HT1080 (cell line): ENCODE data around the gene MKRN2. TPM values are rescaled to one million over a fixed set of nuclear protein-coding genes. Genes with fewer than 3 reads are reported as not detected.
"Not testable (repeated sequence)": the region's sequence is repeated elsewhere in the genome, so short reads cannot be mapped to it uniquely, and the experiment has no call there.

Experiments
- DNase-seq: peaks from one replicate; pipeline ENCODE4 v3.0.0-alpha.2; 2015; ENCODE audit warnings: low read depth
- polyA plus RNA-seq, 2 experiments: library from polyadenylated mRNA; depleted of rRNA; stranded (reverse); fragments of >200 nt; gene quantifications; 2 replicates each; pipeline ENCODE4 v1.2.3, GENCODE V29; 2015
- total RNA-seq: library from RNA; depleted of rRNA; stranded (reverse); fragments of >200 nt; shearing (Covaris generic); gene quantifications from 2 replicates; pipeline ENCODE4 v1.2.3, GENCODE V29; 2014; rRNA removed

Gene MKRN2, protein sequence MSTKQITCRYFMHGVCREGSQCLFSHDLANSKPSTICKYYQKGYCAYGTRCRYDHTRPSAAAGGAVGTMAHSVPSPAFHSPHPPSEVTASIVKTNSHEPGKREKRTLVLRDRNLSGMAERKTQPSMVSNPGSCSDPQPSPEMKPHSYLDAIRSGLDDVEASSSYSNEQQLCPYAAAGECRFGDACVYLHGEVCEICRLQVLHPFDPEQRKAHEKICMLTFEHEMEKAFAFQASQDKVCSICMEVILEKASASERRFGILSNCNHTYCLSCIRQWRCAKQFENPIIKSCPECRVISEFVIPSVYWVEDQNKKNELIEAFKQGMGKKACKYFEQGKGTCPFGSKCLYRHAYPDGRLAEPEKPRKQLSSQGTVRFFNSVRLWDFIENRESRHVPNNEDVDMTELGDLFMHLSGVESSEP
- total RNA-seq: 37.3 and 39.3 TPM in 2 replicates
- polyA plus RNA-seq (2015; cell fraction: cytosol; rRNA removed): 34.5 and 40.2 TPM in 2 replicates
- 29.8 and 31.8 TPM in 2 replicates for polyA plus RNA-seq (2015; cell fraction: nucleus; rRNA removed)

DNA sequence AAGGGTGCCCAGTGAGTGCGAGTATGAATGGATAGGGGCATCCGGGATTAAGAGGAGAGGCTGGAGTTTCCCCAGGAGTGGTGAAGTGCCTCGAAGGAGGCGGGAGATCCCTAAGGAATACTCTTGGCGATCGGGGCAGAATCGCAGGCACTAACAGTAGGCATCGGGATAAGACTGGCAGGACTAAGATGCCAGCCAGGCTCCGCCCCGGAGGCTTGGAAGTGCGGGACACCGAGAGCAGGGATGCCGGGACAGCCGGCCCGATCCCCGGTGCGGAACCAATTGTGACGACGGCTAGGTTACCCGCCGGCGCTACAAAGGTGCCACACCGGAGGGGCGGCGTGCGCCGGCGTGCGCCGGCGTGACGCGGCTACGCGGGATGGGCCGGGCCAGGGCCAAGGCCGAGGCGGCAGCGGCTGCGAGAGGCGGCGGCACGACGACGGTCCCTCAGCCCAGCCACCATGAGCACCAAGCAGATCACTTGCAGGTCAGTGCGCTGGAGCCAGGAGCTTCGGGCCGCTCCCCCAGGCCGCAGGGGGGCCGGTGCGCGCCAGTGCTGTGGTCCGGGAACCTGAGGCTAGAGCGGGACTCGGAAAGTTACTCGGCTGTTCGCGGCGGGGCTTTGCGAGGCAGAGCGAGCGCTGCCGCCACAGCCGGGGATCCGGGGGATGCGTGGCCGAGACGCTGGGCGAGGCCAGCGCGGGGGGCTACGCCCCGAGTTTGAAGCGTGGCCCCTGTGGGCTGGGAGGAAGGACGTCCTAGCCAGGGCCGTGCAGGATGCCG is at the start of gene MKRN2:
Gene MKRN2 (plus strand): TSS at position 398 of the 783 bp plus-strand sequence. CDS start 64 bp downstream, at position 462.
- peak; percentile 86 for DNase-seq

DNA sequence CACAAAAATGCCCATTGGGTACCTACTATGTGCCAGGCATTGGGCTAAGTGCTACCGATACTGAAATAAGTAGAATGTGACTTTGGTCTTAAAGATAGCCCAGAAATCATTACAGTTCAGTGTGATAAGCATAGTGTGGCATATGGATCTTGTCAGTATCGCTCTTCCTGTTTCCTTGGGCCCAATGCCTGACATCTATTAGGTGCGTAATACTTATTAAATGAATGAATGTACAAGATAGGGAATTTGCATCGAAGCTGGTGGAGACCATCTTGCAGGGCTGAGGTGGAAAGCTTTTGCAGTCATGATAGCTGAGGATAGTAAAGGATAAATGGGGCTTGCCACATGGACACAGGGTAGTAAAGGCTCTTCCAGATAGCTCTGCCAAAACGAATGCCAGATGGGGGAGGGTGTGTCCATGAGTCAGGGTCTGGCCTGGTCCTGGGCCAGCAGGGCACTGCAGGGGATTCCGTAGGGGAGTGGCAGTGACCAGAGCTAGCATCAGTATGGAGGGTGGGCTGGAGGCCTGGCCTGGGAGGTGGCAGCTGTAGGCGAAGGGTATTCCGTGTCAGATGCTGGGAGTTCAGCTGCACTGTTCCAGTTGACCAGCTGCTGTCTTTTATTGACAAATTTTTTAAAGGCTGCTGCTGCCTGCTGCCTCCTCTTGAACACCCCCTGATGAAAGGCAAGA is 49.2 kb upstream of the MKRN2 start:
- DNase-seq: peak; percentile 74

DNA sequence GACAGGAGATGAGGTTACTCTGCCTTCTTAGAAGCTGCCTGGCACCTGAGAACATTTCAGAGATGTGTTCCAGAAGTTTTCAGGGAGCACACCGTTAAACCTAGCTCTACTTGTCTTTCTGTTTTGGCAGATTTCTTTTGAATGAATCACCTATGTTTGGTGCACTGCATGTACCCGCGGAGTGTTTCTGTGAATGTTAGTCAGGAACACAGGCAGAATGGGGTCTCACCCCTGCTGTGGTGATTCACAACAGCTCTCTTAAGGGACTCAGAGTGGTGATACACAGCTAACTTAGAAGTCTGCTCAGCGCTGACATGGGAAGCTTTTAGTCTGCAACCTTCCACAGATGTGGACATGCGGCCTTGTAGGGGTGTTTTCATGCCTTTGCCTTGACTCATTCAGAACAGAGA is 48.6 kb upstream of the MKRN2 start:
- DNase-seq: peak; percentile 95

DNA sequence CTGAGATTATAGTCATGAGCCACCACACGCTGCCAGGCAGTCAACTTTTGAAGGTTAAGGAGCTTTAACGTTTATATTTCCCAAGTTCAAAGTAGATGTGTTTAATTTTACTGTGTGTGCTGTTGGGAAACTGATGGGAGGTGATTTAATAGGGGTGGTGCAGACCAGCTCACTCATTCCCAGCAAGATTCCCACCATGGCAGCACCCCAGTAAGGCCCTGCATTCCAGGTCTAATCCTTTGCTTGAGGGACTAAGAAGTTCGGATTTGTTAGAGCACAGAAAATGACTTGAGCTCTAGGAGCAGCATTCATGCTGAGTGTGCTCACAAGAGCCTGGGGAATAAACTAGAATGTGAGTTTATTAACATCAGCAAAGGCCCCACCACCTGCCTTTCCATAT is 47.4 kb upstream of the MKRN2 start:
- DNase-seq: no peak

DNA sequence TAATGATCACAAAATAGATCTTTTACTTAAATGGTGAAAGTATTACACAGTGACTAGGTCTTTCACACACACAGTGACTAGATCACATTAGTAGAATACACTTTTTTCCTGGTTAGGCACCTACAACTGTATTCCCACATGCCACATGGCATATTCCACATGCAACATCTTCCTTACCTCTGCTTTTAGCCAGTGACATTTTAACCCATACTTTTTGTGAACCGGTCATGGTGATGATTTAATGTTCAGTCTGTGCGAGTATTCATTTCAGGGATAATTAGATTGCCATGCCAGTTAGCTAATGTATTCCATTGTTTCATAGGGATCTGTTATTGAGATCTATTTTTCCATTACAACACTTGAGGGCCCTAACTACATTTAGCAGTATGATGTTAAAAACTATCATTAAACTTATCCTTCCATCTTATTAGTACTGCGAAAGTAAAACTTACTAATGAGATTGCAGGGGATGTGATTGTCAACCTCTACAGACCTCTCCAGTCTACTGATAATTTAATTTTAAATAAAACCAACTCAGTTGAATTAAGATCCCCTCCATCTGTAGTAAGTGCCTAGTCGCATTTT is 44.3 kb upstream of the MKRN2 start:
- DNase-seq: no peak

DNA sequence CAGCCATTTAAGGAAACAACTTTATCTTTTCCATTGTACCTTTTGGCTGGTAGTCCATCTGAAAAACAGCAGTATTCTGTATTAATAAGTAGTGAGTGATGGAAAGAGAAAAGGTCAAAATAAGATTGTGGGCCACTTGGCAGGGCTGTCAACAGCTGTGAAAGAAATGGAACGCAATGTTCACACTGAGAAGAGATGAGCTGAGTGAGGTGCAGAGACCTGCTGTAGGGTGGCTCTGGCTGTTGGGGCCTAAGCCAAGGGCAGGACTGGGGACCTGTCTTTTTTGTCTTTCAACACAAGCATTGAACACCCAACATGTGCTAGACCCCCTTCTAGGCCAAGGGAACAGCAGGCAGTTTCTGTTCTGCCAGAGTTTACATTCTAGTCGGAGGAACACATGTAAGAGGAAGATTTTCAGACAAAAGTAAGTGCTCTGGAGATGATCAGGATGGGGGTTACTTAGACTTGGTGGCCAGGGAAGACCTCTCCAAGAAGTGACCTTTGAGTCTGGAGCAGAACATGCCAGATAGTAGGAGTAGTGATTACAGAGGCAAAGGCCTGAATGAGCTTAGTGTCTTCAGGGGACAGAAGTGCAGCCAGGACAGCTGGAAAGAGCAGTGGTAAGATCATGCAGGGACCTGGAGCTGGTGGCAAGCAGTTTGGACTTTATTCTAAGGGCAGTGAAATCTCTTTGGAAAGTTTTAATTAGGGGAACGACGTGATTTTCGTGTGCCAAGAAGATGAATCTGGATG is 43.0 kb upstream of the MKRN2 start:
- no peak for DNase-seq

DNA sequence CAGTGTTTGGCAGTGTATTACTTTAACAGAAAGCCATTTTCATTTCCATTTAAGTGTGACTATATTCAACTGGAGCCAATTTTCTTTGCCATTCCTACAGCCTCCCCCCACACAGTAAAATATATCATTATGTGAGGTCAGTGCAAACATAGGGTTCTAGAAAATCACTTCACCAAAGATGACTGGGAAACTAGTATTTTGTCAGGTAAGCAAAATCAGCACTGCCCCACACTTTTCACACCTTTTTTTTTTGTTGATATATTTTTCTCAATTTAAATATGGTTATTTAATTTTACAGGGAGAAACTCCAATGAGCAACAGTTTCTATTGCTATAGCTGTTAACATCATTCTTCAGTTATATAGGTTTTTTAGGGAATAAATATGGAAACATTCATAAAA is 41.3 kb upstream of the MKRN2 start:
- no peak for DNase-seq

DNA sequence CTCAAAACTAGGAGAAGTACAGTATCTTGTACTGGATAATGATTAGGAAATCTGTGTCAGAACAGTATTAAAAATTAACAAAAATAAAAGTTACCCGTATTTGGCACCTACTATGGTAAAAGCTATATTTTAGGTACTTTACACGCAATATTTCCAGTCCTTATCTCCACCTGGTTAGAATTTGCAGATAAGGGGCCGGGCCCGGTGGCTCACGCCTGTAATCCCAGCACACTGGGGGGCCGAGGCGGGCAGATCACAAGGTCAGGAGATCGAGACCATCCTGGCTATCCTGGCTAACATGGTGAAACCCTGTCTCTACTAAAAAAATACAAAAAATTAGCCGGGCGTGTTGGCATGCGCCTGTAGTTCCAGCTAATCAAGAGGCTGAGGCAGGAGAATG is 40.0 kb upstream of the MKRN2 start:
- DNase-seq: no peak

DNA sequence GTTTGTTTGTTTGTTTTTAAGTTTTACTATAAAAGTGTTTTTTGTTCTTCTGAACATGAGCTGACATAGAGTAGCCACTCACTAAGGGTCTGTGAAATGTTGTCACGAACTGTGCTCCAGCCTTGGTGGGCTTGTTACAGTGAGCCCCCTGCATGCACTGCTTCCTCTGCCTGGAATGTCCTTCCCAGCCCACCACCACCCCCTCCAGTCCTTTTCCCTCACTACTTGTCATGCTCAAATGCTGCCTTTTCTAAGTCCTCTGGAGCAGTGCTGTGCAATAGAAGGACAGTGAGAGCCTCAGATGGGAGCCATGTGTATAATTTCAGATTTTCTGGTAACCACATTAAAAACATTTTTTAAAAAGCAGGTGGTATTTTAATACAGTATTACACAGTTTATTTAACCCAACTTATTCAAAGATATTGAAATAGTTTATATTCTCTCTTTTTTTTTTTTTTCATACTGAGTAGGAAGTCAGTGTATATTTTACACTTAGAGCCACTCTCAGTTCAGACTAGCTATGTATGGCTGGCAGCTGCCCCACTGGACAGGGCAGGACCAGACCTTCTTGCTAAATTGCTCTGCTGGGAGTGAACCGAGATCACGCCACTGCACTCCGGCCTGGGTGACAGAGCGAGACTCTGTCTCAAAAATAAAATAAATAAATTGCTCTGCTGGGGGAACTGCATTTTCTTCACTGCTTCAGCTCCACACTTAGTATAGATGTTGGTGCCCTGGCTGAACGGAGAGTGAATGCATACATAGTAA is 38.4 kb upstream of the MKRN2 start:
- no peak for DNase-seq

DNA sequence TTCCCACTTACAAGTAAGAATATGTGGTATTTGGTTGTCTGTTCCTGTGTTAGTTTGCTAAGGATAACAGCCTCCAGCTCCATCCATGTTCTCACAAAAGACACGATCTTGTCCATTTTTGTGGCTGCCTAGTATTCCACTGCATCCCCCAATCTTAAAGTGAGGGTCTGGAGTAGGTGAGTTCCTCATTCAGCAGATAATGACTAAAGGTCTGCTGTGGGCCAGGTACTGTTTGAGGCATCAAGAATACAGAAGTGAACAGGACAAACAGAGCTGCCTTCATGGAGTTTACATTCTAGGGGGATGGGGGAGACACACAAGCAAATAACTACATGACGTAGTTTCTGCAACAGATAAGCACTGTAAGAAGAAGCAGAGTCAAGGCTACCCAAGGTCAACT is 35.9 kb upstream of the MKRN2 start:
- DNase-seq: no peak

DNA sequence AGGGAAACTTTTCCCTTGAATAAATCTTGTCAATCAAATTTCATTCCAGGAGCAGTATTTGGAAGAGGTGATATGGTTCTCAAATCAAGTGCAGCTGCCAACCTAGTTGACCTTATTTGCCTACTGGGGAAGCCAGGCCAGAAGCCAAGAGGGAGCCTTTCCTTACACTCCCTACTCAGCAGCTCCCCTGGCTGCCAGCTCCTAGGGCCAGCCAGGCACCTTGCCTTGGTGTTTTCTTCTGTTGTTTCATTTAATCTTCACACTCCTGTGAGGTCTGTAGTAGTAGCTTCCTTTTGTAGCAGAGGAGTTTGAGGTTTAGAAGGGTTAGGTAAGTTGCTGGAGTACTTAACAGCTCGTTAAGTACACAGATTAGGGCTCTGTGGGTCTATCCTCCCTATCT is 34.2 kb upstream of the MKRN2 start:
- no peak for DNase-seq

DNA sequence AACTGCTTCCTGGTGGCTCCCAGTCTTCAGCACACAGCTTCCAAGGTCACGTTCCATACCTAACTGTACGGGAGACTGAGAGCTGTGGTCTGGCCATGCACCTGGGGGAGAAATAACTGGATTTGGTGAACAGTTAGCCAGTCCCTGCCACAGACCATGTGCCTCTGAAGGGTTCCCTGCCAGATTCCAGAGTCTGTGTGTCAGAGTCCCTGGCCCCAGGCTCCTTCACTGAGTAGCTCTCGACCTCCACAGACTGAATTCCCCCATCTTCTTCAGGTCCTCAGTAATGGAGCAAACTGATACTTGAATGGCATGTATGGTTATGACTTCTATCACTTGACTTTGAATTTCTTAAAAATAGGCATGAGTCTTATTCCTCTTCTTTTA is 29.1 kb upstream of the MKRN2 start:
- DNase-seq: no peak

DNA sequence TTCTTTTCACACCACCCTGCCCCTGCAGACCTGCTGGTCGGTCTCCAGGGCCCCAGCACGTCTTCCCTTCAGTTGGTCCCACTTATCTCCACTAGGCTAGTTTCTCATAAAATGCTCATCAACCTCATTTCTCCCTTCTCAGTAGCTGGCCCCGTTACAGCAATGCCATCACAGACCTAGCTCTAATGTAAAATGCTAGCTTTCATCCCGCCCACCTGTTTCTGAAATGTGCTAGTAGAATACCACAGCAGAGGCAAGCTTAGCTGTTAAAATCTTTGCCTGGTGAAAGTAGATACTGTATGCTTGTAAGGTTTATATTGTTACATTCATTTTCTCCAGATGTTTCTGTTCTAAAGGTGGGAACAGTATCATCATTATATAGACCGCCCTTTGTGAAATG is 24.7 kb upstream of the MKRN2 start:
- no peak for DNase-seq

DNA sequence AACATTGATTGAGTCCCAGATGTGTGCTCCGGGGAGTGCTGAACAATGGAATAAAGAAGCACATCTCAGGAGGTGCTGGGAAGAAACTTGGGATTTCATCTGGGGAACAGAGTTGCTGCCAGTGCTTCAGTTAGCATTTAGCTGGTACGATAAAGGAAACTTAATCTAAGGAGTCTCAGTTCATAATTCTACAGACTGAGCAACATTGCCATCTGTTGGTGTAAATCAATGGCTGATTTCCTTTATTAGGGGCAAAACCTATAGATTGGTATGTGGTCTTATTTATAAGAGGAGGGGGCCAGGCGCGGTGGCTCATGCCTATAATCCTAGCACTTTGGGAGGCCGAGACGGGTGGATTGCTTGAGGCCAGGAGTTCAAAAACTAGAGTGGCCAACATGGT is 20.5 kb upstream of the MKRN2 start:
- no peak for DNase-seq

DNA sequence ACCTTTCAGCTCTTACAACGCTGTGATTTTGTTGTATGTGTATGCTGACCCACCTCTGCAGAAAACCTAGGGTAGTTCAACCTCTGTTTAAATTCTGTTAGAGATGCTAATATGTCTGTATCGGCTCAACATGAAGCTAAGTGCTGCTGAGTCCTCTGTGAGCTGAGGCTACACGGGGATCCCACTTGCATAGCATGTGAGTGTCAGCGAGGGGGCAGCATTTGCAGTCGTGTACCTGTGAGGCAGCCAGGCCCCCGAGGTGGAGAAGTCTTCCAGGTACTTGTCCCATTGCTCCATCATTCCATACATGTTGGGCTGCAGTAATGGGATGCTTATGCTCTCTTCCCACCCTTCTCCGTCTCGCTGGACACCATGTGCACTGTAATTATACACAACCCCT is 15.3 kb upstream of the MKRN2 start:
- DNase-seq: no peak

DNA sequence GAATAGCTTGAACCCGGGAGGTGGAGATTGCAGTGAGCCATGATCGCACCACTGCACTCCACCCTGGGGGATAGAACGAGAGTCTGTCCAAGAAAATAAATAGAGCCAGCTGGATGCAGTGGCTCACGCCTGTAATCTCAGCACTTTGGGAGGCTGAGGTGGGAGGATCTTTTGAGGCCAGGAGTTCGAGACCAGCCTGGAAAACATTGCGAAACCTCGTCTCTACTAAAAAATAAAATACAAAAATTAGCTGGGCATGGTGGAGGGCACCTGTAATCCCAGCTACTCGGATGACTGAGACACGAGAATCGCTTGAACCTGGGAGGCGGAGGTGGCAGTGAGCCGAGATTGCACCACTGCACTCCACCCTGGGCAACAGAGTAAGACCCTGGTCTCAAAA is 13.4 kb upstream of the MKRN2 start:
- not testable (repeated sequence) for DNase-seq

DNA sequence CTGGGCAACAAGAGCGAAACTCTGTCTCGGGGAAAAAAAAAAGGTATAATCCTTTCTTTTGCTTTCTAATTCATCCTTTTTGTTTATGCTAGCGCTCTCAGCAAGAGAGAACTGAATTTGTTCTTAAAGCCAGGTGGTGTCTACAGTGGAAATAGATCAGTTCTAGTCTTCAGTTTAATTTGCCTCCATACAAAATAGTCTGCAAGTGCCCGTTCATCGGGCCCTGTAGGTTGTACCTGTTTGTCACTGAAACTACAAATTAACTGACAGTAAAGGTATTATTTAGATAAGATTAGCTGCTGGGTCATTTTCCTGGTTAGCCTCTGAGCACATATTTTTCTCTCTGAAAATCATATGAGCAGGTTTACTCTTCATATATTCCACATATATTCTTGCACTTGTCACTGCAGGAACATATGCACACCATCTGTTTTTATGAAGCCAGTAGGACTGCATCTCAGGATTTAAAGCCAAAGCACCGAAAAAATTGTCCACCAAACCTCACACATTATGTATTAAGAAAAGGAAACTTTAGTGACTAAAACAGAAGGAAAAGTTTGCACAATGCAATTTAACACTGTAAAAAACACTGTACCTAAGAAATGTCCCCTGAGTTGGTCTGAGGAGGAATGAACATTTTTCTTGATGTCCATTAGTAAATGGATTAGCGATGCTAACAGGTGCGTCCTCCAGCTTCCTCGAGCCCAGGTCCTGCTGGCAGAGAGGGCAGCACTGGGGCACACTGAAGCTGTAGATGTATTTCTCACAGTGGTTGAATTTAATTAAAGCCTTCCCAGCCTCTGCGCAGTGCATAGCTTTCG is 12.0 kb upstream of the MKRN2 start:
- DNase-seq: no peak

DNA sequence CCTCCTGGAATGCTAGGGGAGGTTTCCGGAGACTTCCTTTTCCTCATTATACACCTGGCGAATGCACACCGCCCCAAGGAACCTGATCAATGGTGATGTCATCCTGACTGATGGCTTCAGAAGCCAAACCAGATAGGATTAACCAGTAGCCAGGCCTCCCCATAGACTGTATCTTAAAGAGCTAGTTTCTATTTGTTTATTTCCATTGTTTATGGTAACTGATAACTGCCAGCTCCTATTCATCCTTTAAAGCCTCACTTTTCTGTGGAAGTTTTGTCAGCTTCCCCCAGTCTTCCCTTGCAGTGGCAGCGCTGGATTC is 11.5 kb upstream of the MKRN2 start, which contains the start of gene MKRN2OS:
Gene MKRN2OS (minus strand): TSS at position 27 of the 319 bp plus-strand sequence. CDS start 35 bp downstream, outside the sequence.
- DNase-seq: no peak
